ENCODE data around the gene DNM3.

The DNM3 gene

DNA sequence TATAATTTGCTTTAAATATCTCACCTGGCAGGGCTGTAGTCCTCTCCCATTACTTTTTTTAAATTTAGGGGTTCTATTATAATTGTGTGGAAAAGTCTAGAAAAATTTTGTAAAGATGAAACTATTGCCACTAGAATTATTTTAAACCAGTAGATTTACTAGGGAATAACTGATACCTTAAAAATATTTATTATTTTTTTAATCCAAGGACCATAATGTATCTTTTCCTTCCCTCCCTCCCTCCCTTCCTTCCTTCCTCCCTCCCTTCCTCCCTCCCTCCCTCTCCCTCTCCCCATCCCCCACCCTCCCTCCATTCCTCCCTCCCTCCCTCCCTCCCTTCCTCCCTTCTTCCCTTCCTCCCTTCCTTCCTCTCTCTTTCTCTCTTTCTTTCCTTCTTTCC, 90.5 kb downstream of the DNM3 start:
- DNase-seq: no peak

DNA sequence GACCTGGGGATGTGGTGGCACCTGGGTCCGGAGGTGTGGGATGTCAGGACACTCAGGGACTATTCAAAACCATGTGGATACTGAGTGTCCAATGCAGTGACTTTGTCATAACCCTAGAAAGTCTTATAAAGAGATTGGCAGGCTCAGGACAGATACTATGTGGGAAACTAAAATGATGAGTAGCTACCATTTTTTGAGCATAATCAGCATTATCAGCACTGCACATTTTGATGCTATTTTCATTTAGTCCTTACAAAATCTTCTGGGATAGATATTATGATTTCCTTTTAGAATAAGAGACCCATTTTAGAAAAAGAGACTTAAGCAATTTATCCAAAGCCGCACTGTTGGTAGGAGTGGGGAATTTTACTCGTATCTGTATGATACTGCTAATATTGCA, 93.4 kb downstream of the DNM3 start:
- no peak for DNase-seq

DNA sequence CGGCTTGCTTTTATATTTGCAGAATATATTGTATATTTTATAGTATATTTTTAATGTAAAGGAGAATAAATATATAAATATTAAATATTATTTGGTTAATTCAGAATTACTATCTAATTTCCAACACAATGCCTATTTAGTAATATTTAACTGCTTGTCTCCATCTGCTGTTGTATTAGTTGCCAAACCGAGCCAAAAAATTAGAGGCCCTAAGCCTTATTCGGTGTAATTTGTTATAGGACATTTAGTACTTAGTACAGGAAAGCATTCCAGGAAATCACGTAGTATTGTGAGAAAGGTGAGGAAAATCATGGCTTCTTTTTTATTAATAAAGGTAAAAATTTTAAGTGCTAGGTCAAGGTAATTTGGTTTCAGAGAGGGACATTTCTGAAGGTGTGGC, 93.8 kb downstream of the DNM3 start:
- DNase-seq: no peak

DNA sequence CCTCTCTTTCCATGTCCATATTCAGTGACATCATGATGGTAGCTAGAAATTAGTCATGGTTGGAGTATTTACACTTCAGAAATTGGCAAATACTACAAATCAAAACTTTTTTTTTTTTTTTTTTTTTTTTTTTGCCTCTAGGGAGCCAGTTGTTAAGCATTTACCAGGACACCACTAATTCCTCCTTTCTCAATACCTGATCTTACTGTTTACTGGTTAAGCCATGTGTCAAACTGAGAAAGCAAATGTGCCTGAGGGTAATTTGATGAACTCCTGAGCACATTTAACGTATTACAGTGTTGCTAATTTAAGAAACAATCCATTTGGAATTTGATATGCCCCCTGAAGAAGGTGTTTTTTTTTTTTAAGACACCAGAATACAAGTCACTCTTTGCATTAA, 94.4 kb downstream of the DNM3 start:
- no peak for DNase-seq

DNA sequence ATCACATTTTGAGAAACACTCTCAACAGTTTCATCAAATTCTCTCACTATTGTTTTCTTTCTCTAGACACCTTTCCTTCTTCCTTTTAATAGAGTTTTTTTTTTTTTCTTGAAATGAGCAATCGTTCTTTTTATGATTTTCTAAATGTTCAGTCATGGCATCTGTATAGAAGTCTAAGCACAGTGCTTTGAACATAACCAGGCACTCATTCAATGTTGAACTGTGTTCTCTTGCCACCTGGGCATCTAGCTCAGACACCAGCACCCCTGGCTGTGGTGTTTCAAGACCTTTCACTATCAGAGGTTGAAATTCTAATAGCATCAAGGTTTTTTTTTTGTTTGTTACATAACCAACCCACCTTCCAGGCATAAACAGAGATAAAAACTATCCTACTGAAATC, 96.6 kb downstream of the DNM3 start:
- DNase-seq: no peak

DNA sequence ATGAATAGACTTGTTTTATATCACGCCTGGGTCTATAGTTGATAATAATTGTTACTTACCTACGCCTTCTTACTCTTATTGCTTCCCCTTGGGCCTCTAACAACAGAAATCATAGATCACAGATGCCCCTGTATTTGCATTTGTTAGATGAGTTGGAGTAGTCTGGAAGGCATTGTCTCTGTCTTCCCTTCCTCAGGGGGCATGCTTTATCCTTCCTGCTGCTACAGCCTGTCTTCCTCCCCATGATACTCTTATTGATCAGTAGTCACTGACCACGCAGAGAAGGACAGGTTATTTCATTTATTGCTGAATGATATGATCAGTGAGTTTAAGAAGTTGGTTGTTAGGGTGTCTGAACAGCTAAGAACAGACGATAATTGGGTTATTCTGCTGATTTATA, 98.4 kb downstream of the DNM3 start:
- DNase-seq: no peak

DNA sequence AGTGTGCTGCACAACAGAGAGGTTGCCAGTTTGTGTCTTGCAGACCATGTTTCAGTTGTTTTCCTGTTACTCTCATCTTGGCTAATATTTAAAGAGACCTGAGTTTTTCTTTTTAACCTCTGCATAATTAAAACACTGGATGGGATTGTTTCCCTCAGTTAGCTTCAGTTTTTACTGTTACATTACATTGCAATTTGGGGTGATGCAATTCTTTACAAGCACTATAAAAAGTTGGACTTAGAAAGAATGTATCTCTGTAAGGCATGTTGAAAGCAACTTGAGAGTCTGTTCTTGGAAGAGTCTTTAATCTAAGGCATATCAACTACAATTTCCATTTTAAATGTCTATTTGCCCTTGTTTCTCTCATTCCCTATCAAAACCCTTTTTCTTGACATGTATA, 99.1 kb downstream of the DNM3 start:
- DNase-seq: no peak

DNA sequence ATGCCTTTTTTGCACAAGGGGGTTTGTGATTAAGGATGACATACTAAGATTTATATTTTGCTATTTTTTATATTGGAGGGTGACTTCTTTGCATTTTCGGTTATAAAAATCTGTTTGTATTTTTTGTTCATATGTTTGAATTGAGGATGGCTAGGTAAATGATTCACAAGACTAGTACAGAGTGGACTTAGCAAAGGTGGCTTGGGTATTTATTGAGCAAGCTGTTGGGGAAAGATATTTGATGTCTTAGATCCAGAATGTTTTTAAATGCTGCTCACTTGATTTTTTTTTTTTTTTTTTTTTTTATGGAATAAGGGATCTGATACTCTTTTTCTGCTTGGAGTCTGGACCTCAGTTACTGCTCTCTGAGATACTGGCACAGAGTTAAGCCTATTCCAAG, 100.6 kb downstream of the DNM3 start:
- no peak for DNase-seq

DNA sequence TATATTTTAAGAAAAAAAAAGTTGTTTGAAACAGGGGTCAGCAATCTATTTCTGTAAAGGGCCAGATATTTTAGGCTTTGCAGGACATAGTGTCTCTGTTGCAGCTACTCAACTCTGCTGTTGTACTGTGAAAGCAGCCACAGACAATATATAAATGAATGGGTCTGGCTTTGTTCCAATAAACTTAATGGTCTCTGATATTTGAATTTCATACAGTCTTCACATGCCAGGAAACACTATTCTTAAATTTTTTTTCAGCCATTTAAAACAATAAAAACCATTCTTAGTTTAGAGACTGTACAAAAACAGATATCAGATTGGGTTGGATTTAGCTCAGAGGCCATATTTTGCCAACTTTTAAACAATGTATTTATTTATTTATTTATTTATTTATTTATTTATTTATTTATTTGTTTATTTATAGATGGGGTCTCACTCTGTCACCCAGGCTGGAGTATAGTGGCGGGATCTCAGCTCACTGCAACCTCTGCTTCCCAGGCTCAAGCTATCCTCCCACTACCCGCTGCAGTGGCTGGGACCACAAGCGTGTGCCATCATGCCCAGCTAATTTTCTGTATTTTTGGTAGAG, 102.8 kb downstream of the DNM3 start:
- DNase-seq: no peak

DNA sequence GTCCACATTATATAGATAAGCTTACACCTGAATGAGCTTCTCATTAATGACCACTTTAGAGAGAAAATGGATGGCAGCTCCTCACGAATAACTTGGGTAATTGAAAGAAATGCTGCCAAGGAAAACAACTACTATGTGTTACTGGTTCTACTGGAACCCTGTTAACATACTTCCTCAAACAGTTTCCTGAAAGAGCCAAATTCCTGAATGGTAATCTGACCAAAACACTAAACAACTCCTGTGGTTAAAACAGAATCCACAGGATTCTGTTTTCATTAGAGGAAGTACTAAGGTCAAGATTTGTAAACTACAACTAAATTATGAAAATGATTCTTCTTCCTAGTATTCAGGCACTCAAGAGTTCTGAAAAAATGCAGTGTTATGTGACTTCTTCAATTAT, 107.2 kb downstream of the DNM3 start:
- no peak for DNase-seq

DNA sequence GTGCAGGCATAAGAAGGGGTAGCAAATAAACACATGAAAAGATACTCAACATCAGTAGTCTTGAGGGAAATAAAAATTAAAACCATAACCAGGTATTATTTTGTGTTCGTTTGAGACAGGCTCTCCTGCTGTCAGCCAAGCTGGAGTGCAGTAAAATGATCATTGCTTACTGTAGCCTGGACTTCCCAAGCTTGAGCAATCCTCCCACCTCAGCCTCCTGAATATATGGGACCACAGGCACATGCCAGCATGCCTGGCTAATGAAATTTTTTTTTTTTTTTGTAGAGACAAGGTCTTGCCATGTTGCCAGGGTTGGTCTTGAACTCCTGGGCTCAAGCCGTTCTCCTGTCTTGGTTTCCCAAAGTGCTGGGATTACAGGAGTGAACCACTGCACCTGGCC, 108.0 kb downstream of the DNM3 start:
- DNase-seq: no peak

DNA sequence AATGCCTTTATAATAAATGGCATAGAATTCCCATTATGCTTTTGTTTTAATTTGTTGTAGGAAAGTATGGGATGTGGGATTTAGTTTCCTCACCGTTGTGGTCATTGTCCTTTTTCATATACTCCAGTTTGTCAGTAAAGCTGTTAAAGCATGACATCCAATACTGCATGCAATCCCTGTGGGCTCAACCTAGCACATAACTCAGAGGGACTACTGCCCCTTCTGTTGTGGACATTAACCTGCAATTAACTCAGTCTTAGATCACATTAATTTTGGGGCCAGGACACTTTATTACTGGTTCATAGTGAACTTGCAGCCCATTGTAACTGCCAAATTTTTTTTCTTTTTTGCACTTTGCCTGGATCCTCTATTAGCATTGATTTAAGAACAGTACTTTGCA, 112.5 kb downstream of the DNM3 start:
- DNase-seq: no peak

DNA sequence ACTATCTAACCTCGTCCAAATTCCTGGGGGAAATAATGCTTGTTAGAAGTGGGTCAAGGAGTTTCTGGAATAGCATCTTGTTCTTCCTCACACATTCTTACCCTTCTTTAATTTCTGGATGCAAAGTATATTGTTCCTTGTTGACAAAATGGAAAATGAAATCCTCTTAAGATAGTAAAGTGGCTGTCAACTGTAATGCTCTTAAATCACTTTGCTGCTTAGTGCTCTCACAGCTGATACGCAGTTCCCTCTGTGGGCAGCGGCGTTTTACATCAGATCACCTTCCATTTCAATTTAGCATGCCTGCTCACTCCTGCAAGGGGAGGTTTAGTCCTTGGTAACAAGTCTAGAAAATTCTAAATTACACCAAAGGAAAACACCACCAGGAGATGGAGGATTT, 113.1 kb downstream of the DNM3 start:
- no peak for DNase-seq

DNA sequence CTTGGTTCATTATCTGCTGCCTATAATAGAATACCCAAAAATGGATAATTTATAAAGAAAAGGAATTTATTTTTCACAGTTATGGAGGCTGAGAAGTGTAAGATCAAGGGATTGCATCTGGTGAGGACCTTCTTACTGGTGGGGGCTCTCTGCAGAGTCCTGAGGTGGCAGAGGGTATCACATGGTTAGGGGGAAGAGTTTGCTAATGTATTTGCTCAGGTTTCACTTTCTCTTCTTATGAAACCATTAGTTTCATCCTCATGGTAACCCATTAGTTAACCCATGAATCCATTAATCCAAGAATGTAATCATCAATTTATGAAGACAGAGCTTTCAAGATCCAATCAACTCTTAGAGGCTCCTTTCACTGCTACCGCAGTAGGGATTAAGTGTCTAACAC, 120.6 kb downstream of the DNM3 start:
- no peak for DNase-seq

DNA sequence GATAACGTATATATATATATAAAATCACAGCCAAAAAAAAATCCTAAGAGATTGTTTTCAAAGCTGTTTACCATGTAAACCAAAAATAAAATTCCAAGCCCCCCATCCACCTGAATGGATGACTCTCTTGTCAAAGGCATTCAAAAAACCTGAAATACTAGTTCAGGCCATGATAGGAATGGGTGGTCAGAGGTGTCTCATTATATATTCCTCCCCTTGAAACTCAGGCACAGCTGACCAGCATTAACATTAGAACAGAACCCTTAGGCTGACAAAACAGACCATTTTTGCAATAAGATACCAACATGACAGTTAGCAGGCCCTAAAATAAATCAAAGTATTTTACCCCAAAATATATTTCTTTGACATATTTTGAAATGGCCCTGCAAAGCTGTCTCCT, 122.5 kb downstream of the DNM3 start:
- no peak for DNase-seq

DNA sequence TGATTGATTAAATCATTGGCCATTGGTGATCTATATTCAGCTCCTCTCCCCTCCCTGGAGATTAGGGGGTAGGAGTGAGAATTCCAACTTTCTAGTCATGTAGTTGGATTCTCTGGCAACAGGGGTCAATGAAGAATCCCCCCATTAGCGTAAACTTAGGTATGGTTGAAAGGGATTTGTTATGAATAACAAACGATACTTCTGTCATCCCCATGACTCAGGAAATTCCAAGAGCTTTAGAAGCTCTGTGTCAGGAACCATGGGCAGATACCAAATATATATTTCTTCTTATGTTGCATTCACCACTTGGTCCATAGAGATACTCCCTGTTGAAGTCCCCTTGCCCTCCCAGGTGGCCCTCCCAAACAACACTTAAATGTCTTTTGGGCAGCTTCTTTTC, 124.5 kb downstream of the DNM3 start:
- DNase-seq: no peak

DNA sequence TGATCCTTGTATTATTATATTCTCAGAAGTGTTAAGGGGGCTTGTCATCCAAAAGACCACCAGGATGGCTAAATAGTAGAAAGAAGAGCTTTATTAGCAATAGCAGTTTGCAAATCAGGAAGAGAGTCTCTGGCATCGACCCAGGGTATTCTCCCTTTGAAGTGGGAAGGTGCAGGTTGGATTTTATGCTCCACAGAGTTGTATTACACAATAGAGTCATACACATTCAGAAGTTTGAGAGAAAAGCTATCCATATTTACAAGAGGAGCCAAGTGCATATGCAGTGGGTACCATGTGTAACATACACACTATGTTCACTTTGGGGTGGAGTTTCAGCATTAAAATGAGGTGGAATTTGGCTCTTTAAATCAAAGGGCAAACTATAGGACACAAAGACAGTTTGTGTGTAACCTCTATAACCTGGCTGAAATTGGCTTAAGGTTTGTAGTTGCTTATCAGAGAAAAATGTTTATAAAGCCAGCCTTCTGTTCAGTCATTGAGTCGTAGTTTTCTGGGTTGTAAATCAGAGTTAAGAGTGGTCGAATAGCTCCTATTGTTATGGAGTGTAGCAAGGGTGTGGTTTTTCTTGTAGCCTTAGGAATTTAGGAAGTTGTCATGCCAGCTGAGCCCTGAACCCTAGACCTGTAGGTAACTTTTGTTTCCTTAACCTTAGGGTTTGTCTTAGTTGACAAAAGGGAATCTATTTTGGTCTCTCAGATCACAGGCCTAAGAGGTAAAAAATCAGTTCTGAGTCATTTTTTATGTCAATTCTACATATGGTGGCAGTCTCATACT, 125.3 kb downstream of the DNM3 start:
- no peak for DNase-seq

DNA sequence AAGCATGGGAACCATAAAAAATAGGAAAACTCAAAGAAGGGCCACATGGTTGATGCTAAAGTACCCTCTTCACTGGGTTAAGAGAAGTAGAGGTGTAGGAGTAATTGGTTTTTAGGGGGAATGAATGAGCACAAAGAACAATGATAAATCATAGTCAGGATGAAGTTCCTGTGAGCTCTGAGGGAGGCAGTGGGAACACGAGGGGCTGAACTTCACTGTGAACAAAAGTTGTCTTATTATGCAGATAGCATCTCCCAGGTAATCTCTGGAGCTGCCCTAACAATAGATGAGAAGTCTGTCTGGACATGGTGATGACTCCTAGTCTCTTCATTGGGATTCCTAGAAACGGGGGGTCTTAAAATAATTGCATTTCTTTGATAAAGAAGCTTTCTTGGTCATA, 127.9 kb downstream of the DNM3 start:
- DNase-seq: no peak

DNA sequence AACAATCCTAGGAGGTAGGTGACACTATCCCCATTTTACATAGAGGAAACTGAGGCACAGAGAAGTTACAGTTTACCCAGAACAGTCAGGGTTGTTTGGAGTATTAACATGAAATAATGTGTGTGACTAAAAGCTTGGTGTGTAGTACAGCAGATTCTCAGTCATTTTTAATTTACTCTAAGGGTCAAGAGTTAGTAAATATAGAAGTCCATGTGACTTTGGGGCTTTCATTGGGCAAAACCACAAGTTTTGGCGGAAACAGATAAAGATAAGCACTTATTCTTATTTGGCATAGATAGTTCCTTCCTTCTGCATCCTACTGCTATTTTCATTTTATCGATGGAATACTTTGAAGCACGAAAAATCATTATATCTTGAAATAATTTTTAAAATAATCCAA, 128.5 kb downstream of the DNM3 start:
- no peak for DNase-seq

DNA sequence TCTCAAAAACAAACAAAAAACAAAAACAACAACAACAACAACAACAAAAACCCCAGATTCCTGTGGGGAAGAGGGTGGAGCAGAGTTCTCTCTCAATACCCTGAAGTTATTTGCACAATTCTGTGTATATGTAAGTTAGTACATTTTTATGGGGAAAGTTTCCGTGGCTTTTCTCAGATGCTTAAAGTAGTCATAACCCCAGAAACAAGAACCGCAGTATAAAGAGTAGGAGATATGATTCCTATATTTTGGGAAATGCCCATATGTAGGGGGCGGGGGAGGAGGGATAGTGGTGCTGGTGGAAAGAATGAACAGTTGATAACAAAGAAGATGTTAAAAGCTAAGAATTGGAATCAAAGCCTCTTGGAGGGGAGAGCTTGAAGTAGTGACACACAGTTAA, 131.5 kb downstream of the DNM3 start:
- DNase-seq: no peak

DNA sequence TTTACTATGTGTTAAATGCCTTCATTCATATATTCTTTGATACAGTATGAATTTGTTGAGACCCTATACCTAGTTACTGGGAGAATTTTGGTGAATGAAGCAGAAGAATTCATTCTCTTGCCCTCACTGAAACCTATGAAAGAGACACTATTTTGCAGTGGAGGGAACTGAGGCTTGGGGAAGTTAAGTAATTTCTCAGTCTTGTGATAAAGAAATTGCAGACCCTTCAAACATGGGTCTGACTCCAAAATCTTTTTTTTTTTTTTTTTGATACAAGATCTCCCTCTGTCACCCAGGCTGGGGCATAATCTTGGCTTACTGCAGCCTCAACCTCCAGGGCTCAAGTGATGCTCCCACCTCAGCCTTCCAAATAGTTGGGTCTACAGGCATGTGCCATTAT, 132.1 kb downstream of the DNM3 start:
- no peak for DNase-seq

DNA sequence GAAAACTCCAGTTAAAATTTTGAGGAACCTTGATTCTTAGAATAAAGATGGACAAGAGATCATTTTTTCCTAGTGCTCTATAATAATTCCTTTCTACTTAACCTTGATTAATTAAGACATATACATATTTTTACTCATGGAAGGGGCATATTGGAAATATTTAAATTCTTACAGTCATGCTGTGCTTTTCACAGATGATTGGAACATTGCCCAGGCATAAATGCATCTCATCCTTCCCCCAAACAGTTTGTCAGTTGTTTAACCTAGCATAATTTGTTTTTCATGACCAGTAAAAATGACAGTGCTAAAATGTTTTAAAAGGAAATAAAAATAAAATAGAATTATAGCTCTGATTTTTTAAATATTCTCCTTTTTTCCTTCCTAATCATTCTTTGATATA, 140.0 kb downstream of the DNM3 start:
- no peak for DNase-seq

DNA sequence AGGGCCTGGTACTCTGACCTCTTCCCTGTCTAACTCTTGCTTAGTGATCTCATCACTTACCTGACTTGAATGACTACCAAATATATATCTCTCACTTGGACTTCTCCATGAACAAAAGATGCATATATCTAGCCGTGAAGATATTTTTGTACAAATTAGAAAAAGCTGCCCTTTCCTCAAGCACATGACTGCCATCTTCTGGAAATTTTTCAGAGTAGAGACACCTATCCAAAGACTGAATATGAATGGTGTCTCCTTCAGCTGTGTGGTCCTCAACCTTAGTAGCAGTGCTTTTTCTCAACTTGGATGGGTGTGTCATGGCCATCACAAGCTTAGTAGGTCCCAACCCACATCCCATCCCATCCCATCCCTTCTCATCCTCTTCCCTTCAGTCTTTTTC, 142.3 kb downstream of the DNM3 start:
- no peak for DNase-seq

DNA sequence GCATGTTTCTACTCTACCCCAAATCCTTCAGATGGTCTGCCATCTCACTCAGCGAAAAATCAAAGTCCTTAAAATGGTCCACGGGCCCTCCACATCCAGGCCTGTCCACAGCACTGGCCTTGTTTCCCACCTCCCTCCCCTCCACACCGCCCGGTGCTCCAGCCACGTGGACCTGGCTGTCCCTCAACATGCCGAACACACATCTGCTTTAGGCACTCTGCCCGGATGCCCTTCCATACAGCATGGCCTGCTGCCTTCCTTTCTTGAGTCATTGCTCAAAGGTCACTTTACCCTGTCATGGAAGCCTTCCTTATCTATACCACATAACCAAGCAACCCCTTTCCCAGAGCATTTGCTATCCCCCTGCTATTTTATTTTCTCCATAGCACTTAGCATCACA, 143.0 kb downstream of the DNM3 start:
- DNase-seq: no peak

DNA sequence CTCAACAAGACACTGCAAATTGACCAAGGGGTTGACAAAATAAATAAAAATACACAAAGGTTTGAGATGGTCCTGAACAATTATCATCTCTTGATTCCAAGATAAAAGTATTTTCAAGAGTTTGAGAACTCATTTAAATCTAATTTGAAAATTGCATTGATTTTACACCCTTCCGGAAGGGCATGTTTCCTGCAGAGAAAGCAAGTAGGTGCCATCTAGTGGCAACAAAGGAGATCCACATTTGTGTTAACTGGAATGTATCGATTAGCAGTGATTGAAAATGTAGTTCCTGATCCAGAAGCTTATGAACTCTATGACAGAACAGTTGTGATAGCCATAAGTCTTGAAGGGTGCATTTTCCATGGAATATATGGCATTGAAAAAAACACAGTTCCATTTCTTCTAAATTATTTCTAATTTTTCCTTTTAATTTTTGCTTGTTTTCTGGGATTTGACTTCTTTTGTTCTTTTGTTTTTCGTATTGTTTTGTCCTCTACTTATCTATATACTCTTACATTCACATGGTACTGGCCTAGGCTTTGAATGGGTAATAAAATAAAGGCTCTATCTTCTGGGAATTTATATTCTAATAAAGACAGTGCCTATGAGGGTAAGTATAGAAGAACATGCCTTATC, 143.7 kb downstream of the DNM3 start:
- DNase-seq: no peak

Data from GOT3 (cell line).